ENCODE data around the gene PASK. TPM values are rescaled to one million over a fixed set of nuclear protein-coding genes. Genes with fewer than 3 reads are reported as not detected.

Gene PASK
- total RNA-seq, 1 donor from 2014 or later, result 64.2 TPM

- Mint-ChIP-seq H3K4me1 (no peaks in the 10 kb centered on the region), H3K4me3 (no peak overlapping the region), H3K27ac (ENCODE audit: unreplicated experiment) (no peak overlapping the region), H3K27me3 (ENCODE audit: low read depth) (no peaks in the 10 kb centered on the region), H3K9me3 (no peaks in the 10 kb centered on the region), H3K36me3 (ENCODE audit: low read depth) (peaks cover 3% of the 10 kb centered on the region)
- no peak for TF ChIP-seq CTCF (conservative IDR thresholded peaks at IDR 0.05)
- DNase-seq (ENCODE audit: low read depth, low spot score), result no peak
These were observed 17.7 kb downstream of the PASK start for GRCh38 chr2:241131531-241131930.

- Mint-ChIP-seq H3K27me3 (ENCODE audit: low read depth) (no peaks in the 10 kb centered on the region), H3K36me3 (ENCODE audit: low read depth) (peaks cover 3% of the 10 kb centered on the region), H3K4me3 (no peak overlapping the region), H3K27ac (ENCODE audit: unreplicated experiment) (no peak overlapping the region), H3K9me3 (no peaks in the 10 kb centered on the region), H3K4me1 (no peaks in the 10 kb centered on the region)
- DNase-seq (ENCODE audit: low read depth, low spot score), result no peak
- TF ChIP-seq CTCF (conservative IDR thresholded peaks at IDR 0.05), result no peak
These were observed 19.0 kb downstream of the PASK start for GRCh38 chr2:241130316-241130715.

GRCh38 chr2:241129086-241129871, 20.0 kb downstream of the PASK start:
- peaks cover 3% of the 10 kb centered on the region for H3K36me3 Mint-ChIP-seq (ENCODE audit: low read depth)
- no peak overlapping the region for H3K27ac Mint-ChIP-seq (ENCODE audit: unreplicated experiment)
- DNase-seq (ENCODE audit: low read depth, low spot score), result no peak
- H3K27me3 Mint-ChIP-seq (ENCODE audit: low read depth), result no peaks in the 10 kb centered on the region
- H3K9me3 Mint-ChIP-seq, result no peaks in the 10 kb centered on the region
- no peaks in the 10 kb centered on the region for H3K4me1 Mint-ChIP-seq
- no peak for TF ChIP-seq CTCF (conservative IDR thresholded peaks at IDR 0.05)
- H3K4me3 Mint-ChIP-seq, result no peak overlapping the region

GRCh38 chr2:241128266-241128665, 21.0 kb downstream of the PASK start:
- Mint-ChIP-seq H3K9me3 (no peaks in the 10 kb centered on the region), H3K4me1 (no peaks in the 10 kb centered on the region), H3K27ac (ENCODE audit: unreplicated experiment) (no peak overlapping the region), H3K27me3 (ENCODE audit: low read depth) (no peaks in the 10 kb centered on the region), H3K36me3 (ENCODE audit: low read depth) (peaks cover 3% of the 10 kb centered on the region), H3K4me3 (no peak overlapping the region)
- TF ChIP-seq CTCF (conservative IDR thresholded peaks at IDR 0.05), result no peak
- DNase-seq (ENCODE audit: low read depth, low spot score), result no peak

GRCh38 chr2:241126771-241127202, 22.5 kb downstream of the PASK start:
- Mint-ChIP-seq H3K27me3 (ENCODE audit: low read depth) (no peaks in the 10 kb centered on the region), H3K9me3 (no peaks in the 10 kb centered on the region), H3K4me3 (no peak overlapping the region), H3K4me1 (no peaks in the 10 kb centered on the region), H3K36me3 (ENCODE audit: low read depth) (no peaks in the 10 kb centered on the region), H3K27ac (ENCODE audit: unreplicated experiment) (no peak overlapping the region)
- no peak for DNase-seq (ENCODE audit: low read depth, low spot score)
- no peak for TF ChIP-seq CTCF (conservative IDR thresholded peaks at IDR 0.05)
